Esophagus muscularis mucosa (tissue), 4 donors: ENCODE results near the gene SERPING1. TPM values are rescaled to one million over a fixed set of nuclear protein-coding genes. Genes with fewer than 3 reads are reported as not detected.

Experiments used
- DNase-seq: peaks from one replicate; pipeline ENCODE4 v3.0.0-alpha.2; 2017; ENCODE audit errors: extremely low spot score
- H3K27ac ChIP-seq, 4 donors: fragments of 200-600 bp; sonication (generic); replicated peaks in 1 of 4; 1 replicate in 3 of 4; 2 replicates in 1 of 4; pipeline ENCODE4 v1.5.1; 2016 to 2019; ENCODE audit warnings: mild to moderate bottlenecking in 1 of 4
- H3K27me3 ChIP-seq, 4 donors: fragments of 200-600 bp; sonication (generic); one replicate each; pipeline versions ENCODE4 v1.5.1 to v1.6.0; 2016 to 2019
- H3K36me3 ChIP-seq, 4 donors: fragments of 200-600 bp; sonication (generic); one replicate each; pipeline ENCODE4 v1.5.1; 2016 to 2019
- H3K4me1 ChIP-seq, 4 donors: fragments of 200-600 bp; sonication (generic); one replicate each; pipeline ENCODE4 v1.5.1; 2016 to 2019
- H3K4me3 ChIP-seq, 4 donors: fragments of 200-600 bp; sonication (generic); 1 replicate in 2 of 4; 2 replicates in 2 of 4; pipeline ENCODE4 v1.5.1; 2016 to 2019; ENCODE audit warnings: mild to moderate bottlenecking in 4 of 4, moderate library complexity in 1 of 4
- H3K9me3 ChIP-seq, 4 donors: fragments of 200-600 bp; sonication (generic); 1 replicate in 3 of 4; 2 replicates in 1 of 4; pipeline ENCODE4 v1.5.1; 2016 to 2019
- CTCF ChIP-seq, 3 experiments: fragments of 200-600 bp in 2 of 3; fragments of 450-650 bp in 1 of 3; sonication (generic) in 2 of 3; IDR thresholded peaks; one replicate each; pipeline ENCODE4 v1.5.1; 2017 to 2019; ENCODE audit warnings: antibody characterized with exemption in 3 of 3, mild to moderate bottlenecking in 2 of 3, moderate library complexity in 1 of 3
- EP300 ChIP-seq: sonication (generic); formaldehyde crosslinking; IDR thresholded peaks from one replicate; pipeline ENCODE4 v1.6.1; 2017; ENCODE audit warnings: antibody characterized with exemption
- POLR2A ChIP-seq: fragments of 450-650 bp; IDR thresholded peaks from one replicate; pipeline ENCODE4 v1.6.1; 2017; ENCODE audit warnings: antibody characterized with exemption, moderate library complexity, mild to moderate bottlenecking, low read depth
- POLR2AphosphoS5 ChIP-seq, 2 donors: sonication (generic); formaldehyde crosslinking; IDR thresholded peaks; one replicate each; pipeline ENCODE4 v1.6.1; 2017; ENCODE audit warnings: antibody characterized with exemption in 2 of 2
- WGBS: methylation state at CpG from one replicate; pipeline ENCODE4 v1.1.5; 2018; 5-methylcytosine and 5-hydroxymethylcytosine counted together
- intact Hi-C: fragments of 100-400 bp; cut with DNase I; formaldehyde crosslinking; loops from one replicate; pipeline ENCODE4 v1.15.1; 2023
- total RNA-seq, 4 donors: library from RNA; depleted of rRNA; stranded (reverse); fragments of >200 nt; gene quantifications; one replicate each; pipeline versions ENCODE4 v1.1.0 to v1.2.1, GENCODE V29; 2016

The SERPING1 gene
- total RNA-seq, 4 donors from 2014 or later, result 290 to 585 (median 569) TPM

- DNase-seq, result no peak
- no peak for TF ChIP-seq POLR2A
- TF ChIP-seq EP300, result no peak
- TF ChIP-seq POLR2AphosphoS5 (IDR thresholded peaks at IDR 0.05), result no peak
- no peak for TF ChIP-seq CTCF (IDR thresholded peaks at IDR 0.05)
- H3K9me3 ChIP-seq, result no peaks in the 10 kb centered on the region
- peaks cover 28 to 39% (median 37%) of the 10 kb centered on the region in 4 donors for H3K4me1 ChIP-seq
- intact Hi-C loops, result no loop called here
- no peaks in the 10 kb centered on the region for H3K36me3 ChIP-seq
- H3K27ac ChIP-seq, result peak overlapping the region; percentile 77 to 86 (median 83)
- peak overlapping the region; percentile 75 to 92 (median 82) for H3K4me3 ChIP-seq
- WGBS, result 31% methylated on average over 11 of the region's 18 CpGs
- H3K27me3 ChIP-seq, result no peaks in the 10 kb centered on the region
Observed at GRCh38 chr11:57637626-57638004, 40.1 kb downstream of the SERPING1 start.

- intact Hi-C loops, result no loop called here
Observed at GRCh38 chr11:57638005-57638781, 40.7 kb downstream of the SERPING1 start.

DNA sequence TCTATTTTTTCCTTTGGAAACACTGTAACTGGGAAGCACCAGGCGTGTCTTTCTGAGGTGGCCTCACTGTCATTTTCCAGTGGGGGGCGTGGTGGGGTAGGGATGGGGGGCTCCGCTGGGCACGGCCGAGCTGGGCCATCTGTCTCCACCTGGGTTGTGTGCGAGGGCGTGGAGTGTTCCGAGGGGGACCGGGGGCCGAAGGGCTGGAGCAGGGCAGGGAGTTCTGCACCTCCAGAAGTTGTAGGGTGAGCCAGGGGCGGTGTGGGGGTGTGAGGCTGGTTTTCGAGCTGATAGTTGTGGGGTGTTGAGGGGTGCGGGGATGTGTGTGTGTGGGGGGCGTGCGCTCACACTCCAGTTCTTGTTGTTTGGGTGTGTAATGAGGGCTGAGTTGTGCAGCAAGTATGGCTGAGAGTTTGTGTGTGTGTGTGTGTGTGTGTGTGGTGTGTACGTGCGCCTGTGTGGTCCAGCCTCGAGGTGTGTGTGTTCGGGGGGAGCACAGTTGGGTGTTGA lies 41.4 kb downstream of the SERPING1 start:
- H3K9me3 ChIP-seq, result no peaks in the 10 kb centered on the region
- H3K27ac ChIP-seq, result peak overlapping the region; percentile 77 to 86 (median 83)
- DNase-seq, result no peak
- TF ChIP-seq POLR2AphosphoS5 (IDR thresholded peaks at IDR 0.05) (no peak), CTCF (IDR thresholded peaks at IDR 0.05) (no peak), EP300 (no peak), POLR2A (no peak)
- intact Hi-C loops, result no loop called here
- no peaks in the 10 kb centered on the region for H3K36me3 ChIP-seq
- peak overlapping the region; percentile 75 to 92 (median 82) for H3K4me3 ChIP-seq
- peaks cover 28 to 39% (median 37%) of the 10 kb centered on the region in 4 donors for H3K4me1 ChIP-seq
- H3K27me3 ChIP-seq, result no peaks in the 10 kb centered on the region
- 0% methylated on average over 19 of the region's 19 CpGs for WGBS

More at GRCh38 chr11:57638005-57638781, 40.7 kb downstream of the SERPING1 start:
- 1% methylated on average over 41 of the region's 47 CpGs for WGBS
- Histone ChIP-seq H3K36me3 (no peaks in the 10 kb centered on the region), H3K4me1 (peaks cover 28 to 39% (median 37%) of the 10 kb centered on the region in 4 donors), H3K27ac (peak overlapping the region; percentile 77 to 86 (median 83)), H3K9me3 (no peaks in the 10 kb centered on the region), H3K4me3 (peak overlapping the region; percentile 75 to 92 (median 82)), H3K27me3 (no peaks in the 10 kb centered on the region)
- no peak for DNase-seq
- TF ChIP-seq CTCF (IDR thresholded peaks at IDR 0.05) (no peak), POLR2AphosphoS5 (IDR thresholded peaks at IDR 0.05) (peak; percentile 38 to 64)

- Histone ChIP-seq H3K9me3 (no peaks in the 10 kb centered on the region), H3K27me3 (no peaks in the 10 kb centered on the region), H3K36me3 (no peaks in the 10 kb centered on the region), H3K4me1 (peaks cover 30 to 45% (median 41%) of the 10 kb centered on the region in 4 donors), H3K4me3 (peak overlapping the region; percentile 75 to 92 (median 82)), H3K27ac (peak overlapping the region; percentile 27 to 83 (median 62))
- 13% methylated on average over 10 of the region's 15 CpGs for WGBS
- TF ChIP-seq EP300 (no peak), POLR2A (no peak), POLR2AphosphoS5 (IDR thresholded peaks at IDR 0.05) (no peak), CTCF (IDR thresholded peaks at IDR 0.05) (no peak)
- no peak for DNase-seq
- intact Hi-C loops, result loop anchor here (5.0 to 10.0 kb wide), 3 partner anchors 37 to 295 kb away; no protein-coding TSS in a partner anchor
Observed at GRCh38 chr11:57639321-57640067, 42.0 kb downstream of the SERPING1 start.
